K562 (cell line): ENCODE data around the gene EID2. TPM values are rescaled to one million over a fixed set of nuclear protein-coding genes. Genes with fewer than 3 reads are reported as not detected.

Experiments used
- BCL6 ChIP-seq: fragments of 250-450 bp; sonication (Bioruptor Pico); IDR thresholded peaks from 2 replicates; pipeline ENCODE4 v1.4.0; 2020
- CCNT2 ChIP-seq: IDR thresholded peaks from 2 replicates; pipeline ENCODE4 v1.6.1; 2011; ENCODE audit warnings: borderline replicate concordance, low read depth, mild to moderate bottlenecking, moderate library complexity, mixed read lengths, low read length; ENCODE audit not compliant: insufficient read length; ENCODE audit errors: extremely low read depth
- CTCFL ChIP-seq: IDR thresholded peaks from 2 replicates; pipeline ENCODE4 v1.6.1; 2011; ENCODE audit warnings: borderline replicate concordance, low read depth, mild to moderate bottlenecking, moderate library complexity, low read length; ENCODE audit not compliant: insufficient read depth, poor library complexity, severe bottlenecking
- E2F3 ChIP-seq: fragments of 250-450 bp; sonication (Bioruptor Pico); IDR thresholded peaks from 2 replicates; pipeline ENCODE4 v1.4.0; 2020; ENCODE audit warnings: mild to moderate bottlenecking
- ELK3 ChIP-seq: fragments of 450-650 bp; formaldehyde crosslinking; IDR thresholded peaks from 2 replicates; pipeline ENCODE4 v1.4.0; 2020; ENCODE audit warnings: mild to moderate bottlenecking
- FIP1L1 ChIP-seq: fragments of 200-400 bp; formaldehyde crosslinking; IDR thresholded peaks from 2 replicates; pipeline ENCODE4 v1.6.1; 2018; ENCODE audit warnings: mild to moderate bottlenecking, low read depth, low read length; ENCODE audit not compliant: poor library complexity, severe bottlenecking
- HINFP ChIP-seq: fragments of 450-650 bp; conservative IDR thresholded peaks from 2 replicates; pipeline ENCODE4 v1.6.1; 2016; ENCODE audit warnings: missing genetic modification characterization, low read depth, mild to moderate bottlenecking, control low read depth, missing compliant biosample characterization
- NELFE ChIP-seq: IDR thresholded peaks from 2 replicates; pipeline ENCODE4 v1.6.1; 2011; ENCODE audit warnings: mild to moderate bottlenecking; ENCODE audit not compliant: insufficient read depth, insufficient read length
- NR2F6 ChIP-seq: fragments of 450-650 bp; formaldehyde crosslinking; IDR thresholded peaks from 2 replicates; pipeline ENCODE4 v1.4.0; 2020; ENCODE audit warnings: mild to moderate bottlenecking
- SAFB2 ChIP-seq: fragments of 200-400 bp; formaldehyde crosslinking; IDR thresholded peaks from 2 replicates; pipeline ENCODE4 v1.6.1; 2018; ENCODE audit warnings: borderline replicate concordance, low read length, low read depth, moderate library complexity; ENCODE audit not compliant: severe bottlenecking
- SOX6 ChIP-seq: fragments of 450-650 bp; IDR thresholded peaks from 2 replicates; pipeline ENCODE4 v1.6.1; 2014; ENCODE audit warnings: mild to moderate bottlenecking
- TAF1 ChIP-seq: IDR thresholded peaks from 2 replicates; pipeline ENCODE4 v1.6.1; 2011; ENCODE audit warnings: mild to moderate bottlenecking, low read length, moderate library complexity; ENCODE audit not compliant: insufficient read depth, control insufficient read depth, severe bottlenecking; ENCODE audit errors: extremely low read depth
- ZBTB17 ChIP-seq: fragments of 450-650 bp; formaldehyde crosslinking; IDR thresholded peaks from 2 replicates; pipeline ENCODE4 v1.4.0; 2020; ENCODE audit warnings: mild to moderate bottlenecking
- ZBTB2 ChIP-seq: fragments of 450-650 bp; IDR thresholded peaks from 2 replicates; pipeline ENCODE4 v1.6.1; 2016; ENCODE audit warnings: antibody characterized with exemption
- ZNF175 ChIP-seq: fragments of 200-800 bp; sonication (Bioruptor generic); IDR thresholded peaks from 2 replicates; pipeline ENCODE4 v1.6.1; 2016; ENCODE audit warnings: low read depth, mild to moderate bottlenecking, missing genetic modification characterization, missing compliant biosample characterization
- ZNF277 ChIP-seq: fragments of 250-450 bp; sonication (Bioruptor Pico); IDR thresholded peaks from 2 replicates; pipeline ENCODE4 v1.8.0; 2022; ENCODE audit warnings: inconsistent platforms, mild to moderate bottlenecking, moderate library complexity, borderline replicate concordance
- ZNF316 ChIP-seq: fragments of 450-650 bp; IDR thresholded peaks from 2 replicates; pipeline ENCODE4 v1.6.1; 2016
- polyA plus RNA-seq, 8 experiments: library from polyadenylated mRNA; depleted of rRNA in 4 of 8; stranded (reverse) in 5 of 8; unstranded in 3 of 8; fragments of >200 nt; fragmentation: Nextera tagmentation in 2 of 8; fragmentation: Illumina TruSeq in 1 of 8; extraction: Ambion mirVana in 2 of 8; extraction: Trizol in 1 of 8; gene quantifications; 2 replicates each; pipeline versions ENCODE4 v1.2.1 to v1.2.3, GENCODE V29; 2011 to 2014; ENCODE audit warnings: inconsistent platforms in 1 of 8, missing spikeins in 1 of 8
- total RNA-seq, 7 experiments: library from RNA; depleted of rRNA in 6 of 7; stranded (reverse); fragments of >200 nt in 6 of 7; fragmentation: Illumina TruSeq in 2 of 7; extraction: Trizol in 2 of 7; gene quantifications; 2 replicates each; pipeline versions ENCODE4 v1.2.1 to v1.2.3, GENCODE V29; 2011 to 2021; ENCODE audit warnings: low replicate concordance in 1 of 7

Gene EID2
- total and polyA plus RNA-seq, 9 of the 15 experiments (the other 6 are each of a cell fraction or from before 2014, with no cell fraction given), result 2.5 to 18.5 (median 11.3) TPM

- TF ChIP-seq ZNF277 (CRISPR knock-in tag) (no peak), ZNF175 (0 out of 2 replicates have a peak, but pooled peaks have one; percentile 31), ELK3 (CRISPR knock-in tag) (no peak), SAFB2 (no peak), NELFE (no peak), ZNF316 (no peak), ZBTB17 (CRISPR knock-in tag) (peak; percentile 63; the same call in 1 of the 2 replicates), FIP1L1 (peak; percentile 80), TAF1 (no peak), CTCFL (peak; percentile 85), ZBTB2 (no peak), SOX6 (0 out of 2 replicates have a peak, but pooled peaks have one; percentile 33), HINFP (no peak), CCNT2 (no peak), NR2F6 (CRISPR knock-in tag) (no peak), E2F3 (CRISPR knock-in tag) (peak; percentile 61; the same call in 1 of the 2 replicates), BCL6 (CRISPR knock-in tag) (no peak)
These were observed 37.1 kb downstream of the EID2 start (continued) for GRCh38 chr19:39502640-39503417.
